Activated CD8-positive, alpha-beta memory T cell treated with anti-CD3 and anti-CD28 coated beads, Interleukin-2, amount 10 ng/mL, durations not matched to agents 7 days and 5 days (primary cell): Measurements from ENCODE around the gene KMT5B. TPM values are rescaled to one million over a fixed set of nuclear protein-coding genes. Genes with fewer than 3 reads are reported as not detected.
A peak's percentile ranks its signal among the peaks of the same experiment; 100 is the strongest.

ENCODE experiments used
- ATAC-seq: fragments of 150-1000 bp; cut with Tn5 transposase; one replicate; pipeline ENCODE4 v1.10.0; 2021; ENCODE audit warnings: moderate library complexity
- CTCF ChIA-PET: fragments of 350-600 bp; sonication (Branson Sonifier 250); formaldehyde crosslinking; loops from one replicate; lab custom pipeline; 2021; ENCODE audit warnings: antibody characterized with exemption; lab: Charles Lee
- DNase-seq: peaks from one replicate; pipeline ENCODE4 v3.0.0-alpha.2; 2020
- H3K27ac Mint-ChIP-seq: one replicate; pipeline ENCODE4 v1.8.0; 2021; ENCODE audit warnings: mild to moderate bottlenecking, mixed read lengths
- H3K27me3 Mint-ChIP-seq: one replicate; pipeline ENCODE4 v1.8.0; 2021; ENCODE audit warnings: mixed read lengths
- H3K36me3 Mint-ChIP-seq: one replicate; pipeline ENCODE4 v1.8.0; 2021; ENCODE audit warnings: mild to moderate bottlenecking, mixed read lengths
- H3K4me1 Mint-ChIP-seq: one replicate; pipeline ENCODE4 v1.8.0; 2021; ENCODE audit warnings: mixed read lengths
- H3K4me3 Mint-ChIP-seq: one replicate; pipeline ENCODE4 v1.8.0; 2021; ENCODE audit warnings: mild to moderate bottlenecking, moderate library complexity, mixed read lengths
- H3K9me3 Mint-ChIP-seq: one replicate; pipeline ENCODE4 v1.8.0; 2022; ENCODE audit warnings: low read depth, mixed read lengths
- total RNA-seq, 2 experiments: library from RNA; stranded (reverse); gene quantifications; one replicate each; pipeline ENCODE4 v1.2.3, GENCODE V29; 2021

The KMT5B gene
- total RNA-seq, 2 experiments from 2014 or later = 15.1 to 20.3 TPM

DNA sequence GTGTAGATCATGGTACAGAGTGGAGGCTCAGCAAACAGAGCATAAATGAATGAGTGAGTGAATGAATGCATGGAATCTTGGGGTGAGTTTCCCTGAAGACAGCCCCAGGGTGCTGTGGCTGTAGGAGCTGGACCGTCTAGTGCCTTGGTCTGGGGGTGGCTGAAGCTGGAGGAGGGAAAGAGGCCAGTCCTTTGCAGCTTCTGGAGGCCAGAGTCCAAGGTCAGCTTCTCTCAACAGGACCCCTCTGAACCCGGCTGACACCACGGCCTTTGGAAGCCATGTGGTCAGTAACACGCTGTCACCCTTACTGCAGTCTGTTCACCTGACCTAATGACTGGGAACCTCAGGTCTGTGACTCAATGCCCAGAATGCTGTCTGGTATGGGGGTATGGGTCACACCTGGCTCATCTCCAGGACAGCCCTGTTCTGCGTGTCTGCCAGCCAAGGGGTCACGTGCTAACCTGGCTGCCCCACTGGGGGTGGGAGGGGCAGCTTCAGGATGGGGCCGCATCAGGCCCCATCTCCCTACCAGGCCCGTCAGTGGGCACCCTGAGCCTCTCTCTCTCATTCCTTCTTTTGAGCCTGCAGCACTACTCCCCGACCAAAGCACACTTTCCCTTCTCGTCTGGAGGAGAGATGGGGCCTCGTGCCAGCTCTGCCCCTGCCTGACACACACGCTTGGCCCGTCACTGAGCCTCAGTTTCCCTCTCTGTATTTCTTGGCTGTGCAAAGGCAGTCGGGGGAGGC is 67.8 kb downstream of the KMT5B start:
- CTCF ChIA-PET = no interaction called here
- ATAC-seq = no peak
- no peak for DNase-seq
- no peak overlapping the region for H3K27ac Mint-ChIP-seq
- no peaks in the 10 kb centered on the region for H3K27me3 Mint-ChIP-seq
- H3K36me3 Mint-ChIP-seq = no peaks in the 10 kb centered on the region
- H3K9me3 Mint-ChIP-seq = no peaks in the 10 kb centered on the region
- H3K4me3 Mint-ChIP-seq = no peak overlapping the region
- peaks cover 16% of the 10 kb centered on the region for H3K4me1 Mint-ChIP-seq

- Mint-ChIP-seq H3K4me1 (peaks cover 16% of the 10 kb centered on the region), H3K36me3 (no peaks in the 10 kb centered on the region), H3K4me3 (no peak overlapping the region), H3K27ac (no peak overlapping the region), H3K27me3 (no peaks in the 10 kb centered on the region), H3K9me3 (no peaks in the 10 kb centered on the region)
- no peak for DNase-seq
- ATAC-seq = no peak
- CTCF ChIA-PET = no interaction called here
These were observed 69.8 kb downstream of the KMT5B start for GRCh38 chr11:68143310-68143689.

DNA sequence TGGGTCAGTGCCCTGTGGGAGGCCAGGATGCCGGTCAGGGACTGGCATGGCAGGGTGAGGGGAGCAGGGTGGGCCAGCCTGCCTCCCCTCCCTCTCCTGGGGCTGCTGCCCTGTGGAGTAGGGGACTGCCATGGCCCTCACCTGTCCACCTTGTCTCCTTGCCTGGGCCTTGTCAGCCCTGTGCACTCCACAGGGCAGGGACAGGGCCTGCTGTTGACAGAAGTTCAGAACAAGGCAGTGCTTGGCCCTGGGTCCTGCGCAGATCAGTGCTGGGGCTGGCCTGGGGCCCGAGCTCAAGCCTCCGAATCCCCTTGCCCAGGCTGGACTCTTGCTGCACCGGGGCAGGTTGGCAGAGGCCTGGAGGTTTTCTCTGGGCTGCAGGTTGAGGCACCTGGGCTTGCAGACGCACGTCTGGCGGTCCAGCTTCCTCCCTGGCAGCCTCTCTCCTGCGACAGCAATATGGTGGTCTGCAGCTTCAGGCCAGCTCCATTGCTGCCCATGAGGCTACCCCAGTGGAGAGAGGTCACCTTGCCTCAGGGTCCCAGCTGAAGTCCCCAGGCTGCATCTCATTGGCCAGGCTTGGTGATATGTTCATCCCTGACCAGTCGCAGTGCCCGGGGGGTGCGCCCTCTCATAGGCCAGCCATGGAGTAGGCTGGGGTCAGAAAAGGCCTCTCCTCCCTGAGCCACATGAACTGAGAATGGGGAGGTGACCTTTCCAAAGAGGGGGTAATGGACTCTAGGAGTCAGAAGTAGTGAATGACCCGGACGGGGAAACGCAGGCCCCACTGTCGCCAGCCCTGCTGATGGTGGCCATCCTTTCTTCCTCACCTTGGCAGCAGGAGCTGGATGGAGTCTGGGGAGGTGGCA is 70.4 kb downstream of the KMT5B start:
- no peak for DNase-seq

GRCh38 chr11:68142028-68142412 is 71.1 kb downstream of the KMT5B start:
- CTCF ChIA-PET = no interaction called here
- ATAC-seq (peak; percentile 71), DNase-seq (peak; percentile 71)
- Mint-ChIP-seq H3K9me3 (no peaks in the 10 kb centered on the region), H3K27ac (peak overlapping the region; percentile 63), H3K4me1 (peaks cover 16% of the 10 kb centered on the region), H3K27me3 (no peaks in the 10 kb centered on the region), H3K36me3 (no peaks in the 10 kb centered on the region), H3K4me3 (no peak overlapping the region)

More for the DNA sequence above, 70.4 kb downstream of the KMT5B start:
- no peaks in the 10 kb centered on the region for H3K9me3 Mint-ChIP-seq
- H3K27me3 Mint-ChIP-seq = no peaks in the 10 kb centered on the region
- CTCF ChIA-PET = no interaction called here
- H3K4me3 Mint-ChIP-seq = no peak overlapping the region
- H3K4me1 Mint-ChIP-seq = peaks cover 16% of the 10 kb centered on the region
- ATAC-seq = peak; percentile 8
- peak overlapping the region; percentile 63 for H3K27ac Mint-ChIP-seq
- no peaks in the 10 kb centered on the region for H3K36me3 Mint-ChIP-seq

- H3K27ac Mint-ChIP-seq = no peak overlapping the region
- no peak overlapping the region for H3K4me3 Mint-ChIP-seq
- ATAC-seq (no peak), DNase-seq (no peak)
- H3K9me3 Mint-ChIP-seq = no peaks in the 10 kb centered on the region
- no peaks in the 10 kb centered on the region for H3K36me3 Mint-ChIP-seq
- CTCF ChIA-PET = no interaction called here
- H3K27me3 Mint-ChIP-seq = no peaks in the 10 kb centered on the region
- H3K4me1 Mint-ChIP-seq = peaks cover 16% of the 10 kb centered on the region
These were observed 71.7 kb downstream of the KMT5B start for GRCh38 chr11:68141246-68142027.

DNA sequence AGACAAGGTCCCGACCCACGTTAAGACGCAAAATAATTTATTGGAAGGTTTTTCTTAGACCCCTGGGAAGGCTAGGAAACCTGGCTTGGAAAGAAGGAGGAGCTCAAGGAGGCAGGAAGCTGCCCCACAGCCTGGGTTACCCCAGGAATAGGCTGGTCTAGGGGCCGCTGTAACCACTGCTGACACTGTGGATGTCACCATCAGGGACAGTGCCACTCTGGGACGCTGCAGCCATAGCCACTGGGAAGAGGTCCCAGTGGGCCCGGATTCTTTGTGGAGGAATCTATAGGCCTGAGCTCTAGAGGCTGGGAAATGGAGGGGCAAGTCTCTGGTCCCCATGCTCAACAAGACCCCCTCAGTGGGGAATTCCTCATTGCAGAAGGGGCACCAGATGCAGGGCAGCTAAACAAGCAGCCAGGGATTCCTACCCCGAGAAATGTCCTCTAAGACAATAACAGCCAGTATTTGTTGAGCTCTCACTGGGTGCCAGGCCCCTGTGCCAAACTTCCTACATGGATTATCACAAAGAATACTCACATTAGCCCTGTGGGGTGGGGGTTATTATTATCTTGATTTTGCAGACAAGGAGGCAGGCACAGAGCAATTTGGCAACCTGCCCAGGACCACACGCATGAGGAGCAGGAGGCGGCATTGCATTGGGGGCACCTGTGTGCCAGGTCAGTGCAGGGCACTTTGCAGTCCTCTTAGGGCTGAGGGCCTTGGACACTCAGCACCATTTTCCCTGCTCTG is 72.4 kb downstream of the KMT5B start:
- Mint-ChIP-seq H3K4me3 (no peak overlapping the region), H3K27me3 (no peaks in the 10 kb centered on the region), H3K27ac (no peak overlapping the region), H3K9me3 (no peaks in the 10 kb centered on the region), H3K36me3 (no peaks in the 10 kb centered on the region), H3K4me1 (peaks cover 16% of the 10 kb centered on the region)
- ATAC-seq = no peak
- no peak for DNase-seq
- CTCF ChIA-PET = interaction anchor here (0.7 kb wide), 1 partner anchor 11 kb away, joined by 3 read pairs; no protein-coding TSS in a partner anchor

DNA sequence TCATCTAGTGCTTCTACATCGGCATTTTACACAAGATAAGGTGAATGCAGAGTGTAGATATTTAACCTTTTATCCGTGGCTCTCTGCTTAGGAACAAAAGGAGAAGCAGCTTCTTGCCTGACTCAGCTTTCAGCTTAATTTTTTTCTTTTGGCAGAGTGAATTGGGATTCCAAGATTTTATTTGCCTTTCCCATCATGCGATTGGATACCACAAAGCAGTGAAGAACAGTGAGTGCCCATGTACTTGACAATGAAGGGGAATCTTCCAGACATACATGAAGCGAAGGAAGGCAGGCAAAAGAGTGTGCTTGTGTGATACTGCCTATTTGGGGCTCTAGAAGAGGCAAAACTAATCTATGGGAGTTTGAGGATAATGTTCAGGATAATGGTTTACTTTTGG is 74.9 kb downstream of the KMT5B start:
- ATAC-seq (no peak), DNase-seq (no peak)
- Mint-ChIP-seq H3K27me3 (no peaks in the 10 kb centered on the region), H3K4me3 (no peak overlapping the region), H3K36me3 (peaks cover 5% of the 10 kb centered on the region), H3K4me1 (peaks cover 14% of the 10 kb centered on the region), H3K9me3 (peaks cover 7% of the 10 kb centered on the region), H3K27ac (no peak overlapping the region)
- CTCF ChIA-PET = no interaction called here

- no peak overlapping the region for H3K27ac Mint-ChIP-seq
- no peak for ATAC-seq
- H3K9me3 Mint-ChIP-seq = peaks cover 8% of the 10 kb centered on the region
- H3K4me1 Mint-ChIP-seq = peaks cover 14% of the 10 kb centered on the region
- DNase-seq = no peak
- H3K36me3 Mint-ChIP-seq = peaks cover 6% of the 10 kb centered on the region
- H3K27me3 Mint-ChIP-seq = no peaks in the 10 kb centered on the region
- H3K4me3 Mint-ChIP-seq = no peak overlapping the region
- CTCF ChIA-PET = no interaction called here
These were observed 75.3 kb downstream of the KMT5B start for GRCh38 chr11:68137833-68138232.

- H3K4me3 Mint-ChIP-seq = no peak overlapping the region
- CTCF ChIA-PET = no interaction called here
- H3K4me1 Mint-ChIP-seq = peaks cover 6% of the 10 kb centered on the region
- no peak overlapping the region for H3K27ac Mint-ChIP-seq
- H3K36me3 Mint-ChIP-seq = peaks cover 13% of the 10 kb centered on the region
- ATAC-seq (no peak), DNase-seq (no peak)
- no peaks in the 10 kb centered on the region for H3K27me3 Mint-ChIP-seq
- H3K9me3 Mint-ChIP-seq = peaks cover 15% of the 10 kb centered on the region
These were observed 76.2 kb downstream of the KMT5B start for GRCh38 chr11:68136866-68137265.

DNA sequence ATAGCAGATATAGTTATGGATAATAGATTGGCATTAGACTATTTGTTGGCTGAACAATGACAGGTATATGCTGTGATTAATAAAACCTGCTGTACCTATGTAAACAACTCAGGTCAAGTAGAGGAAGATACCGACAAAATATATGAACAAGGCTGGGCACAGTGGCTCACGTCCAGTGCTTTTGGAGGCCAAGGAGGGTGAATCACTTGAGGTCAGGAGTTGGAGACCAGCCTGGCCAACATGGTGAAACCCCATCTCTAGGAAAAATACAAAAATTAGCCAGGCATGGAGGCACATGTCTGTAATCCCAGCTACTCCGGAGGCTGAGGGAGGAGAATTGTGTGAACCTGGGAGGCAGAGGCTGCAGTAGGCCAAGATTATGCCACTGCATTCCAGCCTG is 77.9 kb downstream of the KMT5B start:
- H3K36me3 Mint-ChIP-seq = peaks cover 14% of the 10 kb centered on the region
- H3K27ac Mint-ChIP-seq = no peak overlapping the region
- H3K27me3 Mint-ChIP-seq = peaks cover under 1% of the 10 kb centered on the region
- ATAC-seq (no peak), DNase-seq (no peak)
- peaks cover 1% of the 10 kb centered on the region for H3K4me1 Mint-ChIP-seq
- CTCF ChIA-PET = no interaction called here
- H3K4me3 Mint-ChIP-seq = no peak overlapping the region
- H3K9me3 Mint-ChIP-seq = peaks cover 16% of the 10 kb centered on the region

DNA sequence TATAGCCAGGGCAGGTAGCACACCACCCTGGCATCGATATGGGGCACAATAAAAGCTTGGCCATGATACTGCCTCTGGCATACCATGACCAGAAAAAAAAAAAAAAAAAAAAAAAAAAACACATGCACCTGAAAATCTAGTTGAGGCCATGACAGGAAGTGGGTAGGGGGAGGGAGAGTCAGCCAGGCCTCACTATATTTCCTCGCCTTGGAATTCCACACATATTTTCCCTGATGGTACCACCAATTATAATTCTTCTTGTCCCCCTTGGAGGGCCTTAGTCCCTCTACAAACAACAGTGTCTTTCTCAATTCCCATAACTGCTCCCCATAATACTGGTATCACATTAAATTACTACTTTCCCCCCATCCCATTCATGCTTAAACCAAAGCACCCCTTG is 79.3 kb downstream of the KMT5B start:
- CTCF ChIA-PET = no interaction called here
- DNase-seq (no peak), ATAC-seq (no peak)
- no peak overlapping the region for H3K27ac Mint-ChIP-seq
- peaks cover 1% of the 10 kb centered on the region for H3K4me1 Mint-ChIP-seq
- peaks cover 14% of the 10 kb centered on the region for H3K27me3 Mint-ChIP-seq
- peaks cover 14% of the 10 kb centered on the region for H3K36me3 Mint-ChIP-seq
- H3K4me3 Mint-ChIP-seq = no peak overlapping the region
- H3K9me3 Mint-ChIP-seq = peaks cover 16% of the 10 kb centered on the region

DNA sequence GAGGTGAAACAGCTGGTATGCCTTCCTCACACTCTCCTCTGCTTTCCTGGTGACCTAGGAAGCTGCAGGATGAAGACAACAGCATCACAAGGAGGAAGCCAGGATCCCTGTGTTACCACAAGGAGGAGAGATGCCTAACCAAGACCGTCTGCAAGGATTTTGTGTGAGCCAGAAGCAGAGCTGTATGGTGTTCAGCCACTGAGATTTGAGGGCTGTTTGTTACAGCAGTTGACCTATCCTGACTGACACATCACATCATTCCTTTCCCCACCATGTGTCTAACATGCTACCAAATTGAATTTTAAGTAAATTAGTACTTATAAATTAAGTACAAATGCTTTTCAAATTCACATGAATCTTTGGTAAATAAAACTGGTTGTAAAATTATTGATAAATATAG is 83.0 kb downstream of the KMT5B start:
- Mint-ChIP-seq H3K27ac (no peak overlapping the region), H3K36me3 (peaks cover 14% of the 10 kb centered on the region), H3K27me3 (peaks cover 22% of the 10 kb centered on the region), H3K4me1 (peaks cover 1% of the 10 kb centered on the region), H3K9me3 (peaks cover 16% of the 10 kb centered on the region), H3K4me3 (no peak overlapping the region)
- no peak for ATAC-seq
- DNase-seq = no peak
- CTCF ChIA-PET = interaction anchor here (0.6 kb wide), 1 partner anchor 10 kb away, joined by 3 read pairs; no protein-coding TSS in a partner anchor
